ENCODE results near the gene MRPL10.

The MRPL10 gene

DNA sequence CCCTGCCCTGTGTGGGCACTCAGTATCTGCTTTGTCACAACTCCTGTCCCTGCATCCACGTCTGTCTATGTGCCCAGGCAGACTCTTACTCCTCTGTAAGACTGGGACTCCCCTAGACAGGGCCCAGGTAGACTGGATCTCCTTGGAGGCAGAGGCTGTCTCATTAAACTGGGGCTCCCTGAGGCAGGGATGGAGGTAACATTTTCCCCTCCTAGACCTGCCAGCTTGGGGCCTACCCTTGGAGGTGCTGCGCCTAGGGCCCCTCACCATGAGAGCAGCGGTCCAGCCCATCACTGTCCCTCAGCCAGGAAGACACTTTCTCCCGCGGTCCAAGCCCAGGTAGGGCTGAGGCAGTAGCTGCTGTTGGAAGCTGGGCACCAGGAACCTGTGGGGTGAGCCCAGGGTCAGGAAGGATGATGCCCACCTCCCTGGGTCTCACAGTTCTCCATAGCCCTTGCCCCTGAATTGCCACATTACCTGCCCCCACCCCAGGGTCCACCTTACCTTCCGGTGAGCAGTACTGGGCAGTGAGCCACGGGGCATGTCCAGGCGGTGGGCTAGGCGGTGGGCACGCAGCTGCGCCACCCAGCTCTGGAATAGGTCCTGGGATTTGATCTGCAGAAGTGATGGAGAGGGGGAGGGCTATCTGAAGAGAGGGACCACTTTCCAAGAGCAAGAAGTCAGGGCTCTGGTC, 13.2 kb downstream of the MRPL10 start:
- no peak overlapping the region for H3K27ac ChIP-seq
- TF ChIP-seq ZFX (IDR thresholded peaks at IDR 0.05; ENCODE audit: borderline replicate concordance) (no peak), CTCF (IDR thresholded peaks at IDR 0.05) (no peak)

- H3K27ac ChIP-seq, result no peak overlapping the region
- no peak for TF ChIP-seq ZFX (IDR thresholded peaks at IDR 0.05; ENCODE audit: borderline replicate concordance)
- TF ChIP-seq CTCF (IDR thresholded peaks at IDR 0.05), result no peak
These were observed 14.4 kb downstream of the MRPL10 start for GRCh38 chr17:47816947-47817346.

GRCh38 chr17:47816111-47816735, 15.1 kb downstream of the MRPL10 start:
- H3K27ac ChIP-seq, result no peak overlapping the region
- TF ChIP-seq ZFX (IDR thresholded peaks at IDR 0.05; ENCODE audit: borderline replicate concordance), result no peak
- TF ChIP-seq CTCF (IDR thresholded peaks at IDR 0.05), result no peak

GRCh38 chr17:47815106-47815918, 16.0 kb downstream of the MRPL10 start:
- H3K27ac ChIP-seq, result no peak overlapping the region
- TF ChIP-seq CTCF (IDR thresholded peaks at IDR 0.05), result no peak
- no peak for TF ChIP-seq ZFX (IDR thresholded peaks at IDR 0.05; ENCODE audit: borderline replicate concordance)

DNA sequence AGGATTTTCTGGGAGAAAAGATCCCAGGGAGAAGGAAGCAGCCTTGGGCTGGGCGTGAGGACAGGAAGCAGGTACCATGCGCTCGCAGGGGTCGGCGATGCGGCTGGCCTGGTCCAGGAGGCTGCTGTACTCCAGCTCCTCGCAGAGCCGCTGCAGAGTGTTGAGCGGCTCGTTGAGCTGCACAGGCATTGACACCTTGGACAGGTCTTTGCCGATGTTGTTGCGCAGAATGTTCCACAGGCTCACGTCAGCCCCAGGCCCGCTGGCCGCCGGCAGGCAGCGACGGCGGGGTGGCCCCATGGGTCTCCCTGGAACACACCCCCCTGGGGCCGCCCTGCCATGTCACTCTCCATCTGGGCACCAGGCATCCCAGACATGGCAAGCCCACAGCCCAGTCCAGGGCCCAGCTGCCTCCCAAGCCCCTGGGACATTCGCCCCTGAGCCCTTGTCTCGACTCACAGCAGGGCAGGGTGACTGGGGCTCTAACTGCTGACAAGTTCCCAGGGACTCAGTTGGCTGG, 17.8 kb downstream of the MRPL10 start:
- no peak for TF ChIP-seq CTCF (IDR thresholded peaks at IDR 0.05)
- TF ChIP-seq ZFX (IDR thresholded peaks at IDR 0.05; ENCODE audit: borderline replicate concordance), result no peak
- H3K27ac ChIP-seq, result no peak overlapping the region

DNA sequence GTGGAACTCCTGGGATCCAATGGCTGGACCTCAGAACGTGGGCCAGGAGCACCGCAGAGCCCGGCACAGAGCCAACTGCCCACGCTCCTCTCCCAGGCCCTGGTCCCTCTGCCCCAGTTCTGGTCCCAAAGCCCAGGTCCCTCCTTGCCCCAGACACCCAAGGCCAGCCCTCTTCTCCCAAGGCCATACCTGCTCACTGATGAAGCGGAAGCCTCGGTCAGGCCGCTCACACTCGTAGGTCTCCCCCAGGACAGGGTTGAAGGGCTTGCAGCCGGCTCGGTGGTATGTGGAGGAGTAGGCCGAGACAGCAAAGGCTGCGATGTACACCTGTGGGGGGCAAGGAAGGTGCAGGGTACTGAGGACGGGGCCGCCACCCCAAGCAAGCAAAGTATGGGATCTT, 18.3 kb downstream of the MRPL10 start:
- H3K27ac ChIP-seq, result no peak overlapping the region
- no peak for TF ChIP-seq CTCF (IDR thresholded peaks at IDR 0.05)

Data from 22Rv1 (cell line).